ENCODE results near the gene SETBP1.

DNA sequence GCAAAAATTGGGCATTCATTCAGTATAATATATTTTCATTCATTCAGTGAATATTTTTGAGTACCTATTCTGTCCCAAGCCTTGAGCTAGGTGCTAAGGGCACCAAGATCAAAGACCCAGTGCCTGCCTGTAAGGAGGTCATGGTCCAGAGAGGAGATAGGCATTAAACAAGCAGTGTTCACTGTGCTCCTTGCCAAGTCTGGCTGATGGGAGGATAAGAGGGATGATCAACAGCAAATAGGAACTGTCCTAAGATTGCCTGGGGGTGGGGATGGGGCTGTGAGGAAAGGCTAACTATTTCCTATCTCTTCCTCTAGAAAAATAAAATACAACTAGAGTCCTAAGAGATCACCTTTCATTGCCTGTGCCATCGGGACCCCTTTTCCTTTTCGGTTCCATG lies 60.4 kb downstream of the SETBP1 start:
- TF ChIP-seq, protein P1, sequence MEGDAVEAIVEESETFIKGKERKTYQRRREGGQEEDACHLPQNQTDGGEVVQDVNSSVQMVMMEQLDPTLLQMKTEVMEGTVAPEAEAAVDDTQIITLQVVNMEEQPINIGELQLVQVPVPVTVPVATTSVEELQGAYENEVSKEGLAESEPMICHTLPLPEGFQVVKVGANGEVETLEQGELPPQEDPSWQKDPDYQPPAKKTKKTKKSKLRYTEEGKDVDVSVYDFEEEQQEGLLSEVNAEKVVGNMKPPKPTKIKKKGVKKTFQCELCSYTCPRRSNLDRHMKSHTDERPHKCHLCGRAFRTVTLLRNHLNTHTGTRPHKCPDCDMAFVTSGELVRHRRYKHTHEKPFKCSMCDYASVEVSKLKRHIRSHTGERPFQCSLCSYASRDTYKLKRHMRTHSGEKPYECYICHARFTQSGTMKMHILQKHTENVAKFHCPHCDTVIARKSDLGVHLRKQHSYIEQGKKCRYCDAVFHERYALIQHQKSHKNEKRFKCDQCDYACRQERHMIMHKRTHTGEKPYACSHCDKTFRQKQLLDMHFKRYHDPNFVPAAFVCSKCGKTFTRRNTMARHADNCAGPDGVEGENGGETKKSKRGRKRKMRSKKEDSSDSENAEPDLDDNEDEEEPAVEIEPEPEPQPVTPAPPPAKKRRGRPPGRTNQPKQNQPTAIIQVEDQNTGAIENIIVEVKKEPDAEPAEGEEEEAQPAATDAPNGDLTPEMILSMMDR (conservative IDR thresholded peaks at IDR 0.05; ENCODE audit: low read depth, low read length) = no peak
- TF ChIP-seq EZH2 (IDR thresholded peaks at IDR 0.05; ENCODE audit: borderline replicate concordance, low read depth, low read length, poor library complexity, severe bottlenecking) = no peak
